Measurements from ENCODE around the gene FIBCD1. TPM values are rescaled to one million over a fixed set of nuclear protein-coding genes. Genes with fewer than 3 reads are reported as not detected.

Gene FIBCD1
- total RNA-seq, 1 experiment from 2014 or later, result 6.6 TPM

- no peak for TF ChIP-seq ZNF532 (CRISPR knock-in tag; IDR thresholded peaks at IDR 0.05; ENCODE audit: borderline replicate concordance)
- TF ChIP-seq MAX (CRISPR knock-in tag; IDR thresholded peaks at IDR 0.05), result no peak
- no peak for TF ChIP-seq AR (CRISPR knock-in tag; IDR thresholded peaks at IDR 0.05)
- no peak for TF ChIP-seq ZNF317 (CRISPR knock-in tag; IDR thresholded peaks at IDR 0.05; ENCODE audit: borderline replicate concordance, low read depth)
Measured at GRCh38 chr9:130923611-130924447, 15.2 kb downstream of the FIBCD1 start (continued).

GRCh38 chr9:130922893-130923610 is 16.0 kb downstream of the FIBCD1 start:
- ChIA-PET CTCF (interaction anchor here (0.9 to 1.9 kb wide), 3 partner anchors 16 to 75 kb away, joined by 3 to 7 read pairs (median 3); partner anchors contain the start of gene FIBCD1), POLR2A (no interaction called here)
- Mint-ChIP-seq H3K9me3 (no peaks in the 10 kb centered on the region), H3K4me3 (no peak overlapping the region), H3K4me1 (peaks cover 9% of the 10 kb centered on the region), H3K27me3 (ENCODE audit: low read depth) (no peaks in the 10 kb centered on the region), H3K36me3 (no peaks in the 10 kb centered on the region), H3K27ac (no peak overlapping the region)
- DNase-seq (ENCODE audit: low spot score) (no peak), ATAC-seq (0 out of 2 replicates have a peak, but pooled peaks have one; percentile 13)
- no peak for TF ChIP-seq NR2C2 (CRISPR knock-in tag; IDR thresholded peaks at IDR 0.05)
- no peak for TF ChIP-seq NR1H2 (CRISPR knock-in tag; IDR thresholded peaks at IDR 0.05)
- TF ChIP-seq SMAD3 (CRISPR knock-in tag; IDR thresholded peaks at IDR 0.05; ENCODE audit: borderline replicate concordance), result no peak
- TF ChIP-seq SP1 (CRISPR knock-in tag; conservative IDR thresholded peaks at IDR 0.05), result no peak
- TF ChIP-seq E2F4 (CRISPR knock-in tag; IDR thresholded peaks at IDR 0.05; ENCODE audit: borderline replicate concordance, low read depth), result no peak
- no peak for TF ChIP-seq NFYB (CRISPR knock-in tag; conservative IDR thresholded peaks at IDR 0.05; ENCODE audit: low read depth)
- no peak for TF ChIP-seq NFE2L1 (CRISPR knock-in tag; IDR thresholded peaks at IDR 0.05)
- TF ChIP-seq E2F1 (CRISPR knock-in tag; IDR thresholded peaks at IDR 0.05), result no peak
- TF ChIP-seq IRF2 (CRISPR knock-in tag; IDR thresholded peaks at IDR 0.05; ENCODE audit: borderline replicate concordance, low read depth), result no peak
- no peak for TF ChIP-seq TEAD1 (CRISPR knock-in tag; IDR thresholded peaks at IDR 0.05)
- no peak for TF ChIP-seq FOXJ3 (CRISPR knock-in tag; IDR thresholded peaks at IDR 0.05; ENCODE audit: borderline replicate concordance)
- TF ChIP-seq OVOL2 (CRISPR knock-in tag; IDR thresholded peaks at IDR 0.05; ENCODE audit: borderline replicate concordance), result no peak
- no peak for TF ChIP-seq ZNF532 (CRISPR knock-in tag; IDR thresholded peaks at IDR 0.05; ENCODE audit: borderline replicate concordance)
- TF ChIP-seq ZNF263 (CRISPR knock-in tag; IDR thresholded peaks at IDR 0.05; ENCODE audit: low read depth), result no peak
- TF ChIP-seq SMAD4 (CRISPR knock-in tag; IDR thresholded peaks at IDR 0.05), result no peak
- TF ChIP-seq SOX15 (CRISPR knock-in tag; IDR thresholded peaks at IDR 0.05), result no peak
